HG03442 (cell line): ENCODE data around the gene CBX7.

Source experiments
- ATAC-seq: cut with Tn5 transposase; IDR thresholded peaks from one replicate; pipeline ENCODE4 v1.9.1; 2021; ENCODE audit warnings: mild to moderate bottlenecking, moderate library complexity; ENCODE audit not compliant: unreplicated experiment

Gene CBX7

GRCh38 chr22:39128508-39128907 lies 24.0 kb downstream of the CBX7 start:
- no peak for ATAC-seq

DNA sequence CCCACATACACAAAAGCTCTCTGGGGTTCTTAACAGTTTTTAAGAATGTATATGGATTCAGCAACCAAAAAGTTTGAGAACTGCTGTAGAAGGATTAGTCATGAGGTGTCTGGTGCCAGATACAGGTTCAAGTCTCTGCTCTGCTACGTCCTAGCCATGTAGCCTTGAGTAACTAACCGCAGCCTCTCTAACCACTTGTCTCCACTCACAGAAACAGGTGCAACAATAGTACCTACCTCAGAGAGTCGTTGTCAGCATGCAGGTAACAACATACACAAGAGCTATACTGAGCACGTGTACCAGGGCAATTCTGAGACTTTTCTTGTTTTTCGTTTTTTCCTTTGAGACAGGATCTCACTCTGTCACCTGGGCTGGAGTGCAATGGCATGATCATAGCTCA lies 26.9 kb downstream of the CBX7 start:
- no peak for ATAC-seq

- no peak for ATAC-seq
Measured at GRCh38 chr22:39123751-39124581, 28.5 kb downstream of the CBX7 start.

DNA sequence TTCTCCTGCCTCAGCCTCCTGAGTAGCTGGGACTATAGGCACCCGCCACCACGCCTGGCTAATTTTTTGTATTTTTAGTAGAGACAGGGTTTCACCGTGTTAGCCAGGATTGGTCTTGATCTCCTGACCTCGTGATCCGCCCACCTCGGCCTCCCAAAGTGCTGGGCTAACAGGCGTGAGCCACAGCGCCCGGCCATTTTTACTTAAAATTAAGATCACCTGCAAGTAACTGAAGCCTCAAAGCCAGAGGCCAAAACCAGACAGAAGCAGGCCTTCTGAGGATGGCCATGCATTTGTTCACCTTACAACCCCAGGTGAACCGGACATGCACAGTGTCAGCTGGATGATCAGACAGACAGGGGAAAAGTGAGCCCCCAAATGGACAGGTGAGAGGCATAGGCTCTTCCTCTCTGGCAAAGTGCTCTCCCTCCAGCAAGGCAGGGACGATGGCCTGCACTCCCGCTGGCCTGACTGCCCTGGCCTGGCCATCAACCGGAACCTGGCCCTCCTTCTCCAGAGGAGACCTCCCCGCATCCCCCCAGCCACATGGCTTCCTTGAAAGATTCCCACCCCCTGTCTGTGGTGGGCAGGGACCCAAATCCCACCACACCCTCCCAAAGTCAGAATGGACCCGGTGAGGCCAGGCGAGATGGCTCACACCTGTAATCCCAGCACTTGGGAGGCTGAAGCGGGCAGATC lies 29.6 kb downstream of the CBX7 start:
- ATAC-seq = no peak

DNA sequence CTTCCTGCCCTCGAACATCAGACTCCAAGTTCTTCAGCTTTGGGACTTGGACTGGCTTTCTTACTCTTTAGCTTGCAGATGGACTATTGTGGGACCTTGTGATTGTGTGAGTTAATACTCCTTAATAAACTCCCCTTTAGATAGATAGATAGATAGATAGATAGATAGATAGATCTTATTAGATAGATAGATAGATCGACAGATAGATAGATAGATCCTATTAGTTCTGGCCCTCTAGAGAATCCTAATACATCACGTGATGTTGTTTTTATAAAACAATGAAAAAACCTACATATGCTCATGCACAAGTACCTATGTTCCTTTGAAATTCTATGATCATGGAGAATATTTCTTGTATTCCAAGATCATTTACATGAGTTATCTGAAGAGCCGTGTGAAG lies 31.5 kb downstream of the CBX7 start:
- no peak for ATAC-seq

GRCh38 chr22:39117585-39118191 lies 34.8 kb downstream of the CBX7 start:
- no peak for ATAC-seq

DNA sequence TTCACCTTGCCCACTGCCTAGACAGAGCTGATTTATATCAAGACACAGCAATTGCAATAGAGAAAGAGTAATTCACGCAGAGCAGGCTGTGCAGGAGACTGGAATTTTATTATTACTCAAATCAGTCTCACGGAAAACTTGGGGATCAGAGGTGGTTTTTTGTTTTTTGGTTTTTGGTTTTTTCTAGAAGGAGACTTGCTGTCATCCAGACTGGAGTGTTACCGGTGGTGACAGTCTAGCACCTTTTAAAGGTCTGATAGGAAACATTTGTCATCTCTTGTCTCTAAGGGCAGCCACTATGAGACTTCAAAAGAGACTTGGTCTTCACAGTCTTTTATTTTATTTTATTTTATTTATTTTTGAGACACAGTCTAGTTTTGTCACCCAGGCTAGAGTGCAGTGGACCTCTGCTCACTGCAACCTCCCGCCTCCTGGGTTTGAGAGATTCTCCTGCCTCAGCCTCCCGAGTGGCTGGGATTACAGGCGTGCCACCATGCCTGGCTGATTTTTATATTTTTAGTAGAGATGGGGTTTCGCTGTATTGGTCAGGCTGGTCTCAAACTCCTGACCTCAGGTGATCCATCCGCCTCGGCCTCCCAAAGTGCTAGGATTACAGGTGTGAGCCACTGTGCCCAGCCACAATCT lies 36.4 kb downstream of the CBX7 start:
- ATAC-seq = no peak

GRCh38 chr22:39115570-39115969 lies 36.9 kb downstream of the CBX7 start:
- no peak for ATAC-seq

DNA sequence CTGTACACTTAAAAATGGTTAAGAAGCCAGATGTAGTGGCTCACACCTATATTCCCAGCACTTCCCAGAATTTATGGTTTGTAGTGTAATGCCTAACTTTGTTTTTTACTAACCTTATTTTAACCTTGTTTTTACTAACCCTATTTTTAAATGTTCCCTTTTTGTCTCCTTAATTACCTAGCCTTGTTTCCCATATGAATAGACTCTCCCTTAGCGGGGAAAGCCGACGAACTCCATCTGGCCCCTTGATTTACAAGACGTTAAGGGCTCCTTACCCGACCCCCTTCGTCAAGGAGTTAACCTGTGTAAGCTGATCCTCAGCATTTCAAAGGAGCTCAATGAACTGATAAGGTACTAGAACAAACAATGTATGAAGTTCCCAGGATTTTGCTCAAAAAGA lies 38.4 kb downstream of the CBX7 start:
- ATAC-seq = no peak

DNA sequence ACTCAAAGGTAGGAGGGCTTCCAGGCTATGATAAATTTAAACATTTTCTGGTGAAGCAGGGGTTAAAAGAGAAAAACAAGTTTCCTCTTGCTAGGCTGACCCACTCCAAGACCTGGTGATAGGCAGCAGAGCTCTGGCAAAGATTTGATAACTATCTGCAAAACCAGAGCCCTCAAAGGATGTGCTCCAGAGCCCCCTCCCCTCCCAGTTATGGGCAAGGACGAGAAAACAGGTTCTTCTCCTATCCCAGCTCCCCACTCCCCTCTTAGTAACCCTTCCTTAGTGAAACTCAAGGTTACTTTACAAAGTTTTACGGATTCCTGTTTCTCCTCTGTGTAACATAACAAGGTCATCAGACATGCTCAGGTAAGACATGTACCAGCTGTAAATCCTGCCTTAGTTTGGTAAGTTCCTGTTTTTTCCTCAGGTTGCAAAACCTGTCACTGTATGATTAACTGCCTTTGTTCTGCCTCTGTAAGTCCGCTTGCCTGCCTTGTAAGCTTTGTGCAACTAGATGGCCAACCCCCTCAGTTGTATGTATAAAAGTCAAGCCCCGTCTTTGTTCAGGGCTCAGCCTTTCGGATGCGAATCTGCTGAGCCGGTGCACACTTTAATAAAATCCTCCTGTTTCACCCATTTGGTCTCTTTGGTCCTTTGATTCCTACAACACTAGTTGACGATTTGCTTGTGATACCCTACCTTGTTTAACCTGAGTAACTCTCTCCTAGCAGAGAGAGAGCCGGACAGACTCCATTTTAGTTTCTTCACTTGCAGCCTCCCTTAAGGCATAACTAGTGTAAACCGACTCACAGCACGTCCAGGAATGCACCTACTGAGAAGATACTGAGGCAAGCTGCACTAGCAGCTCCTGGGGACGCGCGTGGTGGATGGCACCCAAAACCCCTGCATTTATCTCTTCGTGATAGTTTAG lies 41.6 kb downstream of the CBX7 start:
- ATAC-seq = no peak

DNA sequence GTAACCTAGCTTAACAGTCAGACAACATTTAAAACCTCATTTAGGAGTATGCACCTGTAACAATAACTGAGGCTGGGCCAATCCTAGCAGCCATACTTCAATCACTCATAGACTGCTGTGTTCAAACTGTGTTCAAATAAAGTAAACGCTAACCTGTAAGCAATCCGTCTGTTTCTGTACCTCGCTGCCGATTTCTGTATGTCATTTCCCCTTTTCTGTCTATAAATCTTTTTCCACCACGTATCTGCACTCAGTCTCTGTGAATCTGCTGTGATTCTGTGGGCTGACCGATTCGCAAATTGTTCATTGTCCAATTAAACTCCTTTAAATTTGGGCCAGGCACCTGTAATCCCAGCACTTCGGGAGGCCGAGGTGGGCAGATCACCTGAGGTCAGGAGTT lies 43.1 kb downstream of the CBX7 start:
- no peak for ATAC-seq

- ATAC-seq = no peak
Measured at GRCh38 chr22:39108487-39108886, 44.0 kb downstream of the CBX7 start.

GRCh38 chr22:39106326-39106725 lies 46.2 kb downstream of the CBX7 start:
- ATAC-seq = no peak

GRCh38 chr22:39103431-39103830 lies 49.0 kb downstream of the CBX7 start:
- ATAC-seq = no peak

DNA sequence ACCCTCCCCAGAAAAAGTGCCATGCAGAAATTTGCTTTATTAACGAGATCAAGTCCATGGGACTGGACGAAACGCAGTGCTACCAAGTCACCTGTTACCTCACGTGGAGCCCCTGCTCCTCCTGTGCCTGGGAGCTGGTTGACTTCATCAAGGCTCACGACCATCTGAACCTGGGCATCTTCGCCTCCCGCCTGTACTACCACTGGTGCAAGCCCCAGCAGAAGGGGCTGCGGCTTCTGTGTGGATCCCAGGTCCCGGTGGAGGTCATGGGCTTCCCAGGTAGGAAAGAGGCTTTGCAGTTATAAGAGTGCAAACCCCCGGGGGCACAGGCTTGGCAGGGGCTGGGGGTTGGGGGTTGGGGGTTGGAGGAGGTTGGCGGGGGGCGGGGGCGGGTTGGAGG lies 51.3 kb downstream of the CBX7 start:
- no peak for ATAC-seq

GRCh38 chr22:39098576-39098975 lies 53.9 kb downstream of the CBX7 start:
- ATAC-seq = no peak

- no peak for ATAC-seq
Measured at GRCh38 chr22:39098026-39098425, 54.5 kb downstream of the CBX7 start.

DNA sequence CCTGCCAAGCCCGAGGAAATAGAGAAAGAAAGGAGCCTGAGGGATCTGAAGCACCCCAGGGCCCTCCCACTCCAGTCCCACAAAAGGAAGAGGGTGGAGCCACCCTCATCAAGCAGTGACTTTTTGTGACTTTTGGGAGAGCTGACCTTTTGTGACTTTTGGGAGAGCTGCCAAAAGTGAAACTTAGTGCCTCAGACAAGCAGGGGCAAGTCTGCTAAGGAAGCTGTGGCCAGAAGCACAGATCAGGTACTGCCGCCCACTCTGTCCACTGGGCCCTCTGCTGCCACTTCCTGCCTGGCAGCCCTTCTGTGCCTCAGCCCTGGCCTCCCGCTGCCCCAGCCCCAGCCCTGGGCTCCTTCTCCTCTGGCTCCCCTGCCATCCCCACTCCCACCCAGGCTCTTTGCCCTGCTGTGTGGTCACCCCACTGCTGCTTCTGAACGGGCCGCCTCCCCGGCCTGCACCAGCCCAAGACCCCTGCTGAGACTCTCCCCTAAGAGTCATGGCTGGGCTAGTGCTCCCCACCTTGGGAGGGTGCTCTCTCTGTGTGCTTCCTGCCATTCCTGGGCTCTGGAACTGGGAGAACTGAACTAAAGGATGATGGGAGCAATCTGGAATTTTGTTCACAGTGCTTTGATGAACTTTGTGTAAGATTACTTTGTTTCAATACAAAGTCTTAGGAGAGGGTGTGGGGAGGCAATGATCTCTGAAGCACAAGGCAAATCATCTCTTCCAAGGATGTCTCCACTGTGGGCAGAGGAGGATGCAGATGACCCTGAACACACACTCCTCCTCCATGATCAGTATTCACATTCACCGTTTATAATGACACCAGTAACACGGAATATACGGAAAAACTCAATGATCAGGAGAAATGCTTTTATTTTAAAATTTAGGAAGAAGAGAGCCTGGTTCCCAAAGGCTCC lies 55.1 kb downstream of the CBX7 start, which contains the start of gene APOBEC3H:
TSS of gene APOBEC3H (plus strand) at position 147 of the 923 bp plus-strand sequence. CDS start 3,035 bp downstream, outside the sequence.
- no peak for ATAC-seq

- ATAC-seq = no peak
Measured at GRCh38 chr22:39095971-39096370, 56.5 kb downstream of the CBX7 start.
